Measurements from ENCODE around the gene KRT74. TPM values are rescaled to one million over a fixed set of nuclear protein-coding genes. Genes with fewer than 3 reads are reported as not detected.
"Not testable (repeated sequence)": the region's sequence is repeated elsewhere in the genome, so short reads cannot be mapped to it uniquely, and the experiment has no call there.

Gene KRT74
- total RNA-seq, 4 donors from 2014 or later, result not detected

DNA sequence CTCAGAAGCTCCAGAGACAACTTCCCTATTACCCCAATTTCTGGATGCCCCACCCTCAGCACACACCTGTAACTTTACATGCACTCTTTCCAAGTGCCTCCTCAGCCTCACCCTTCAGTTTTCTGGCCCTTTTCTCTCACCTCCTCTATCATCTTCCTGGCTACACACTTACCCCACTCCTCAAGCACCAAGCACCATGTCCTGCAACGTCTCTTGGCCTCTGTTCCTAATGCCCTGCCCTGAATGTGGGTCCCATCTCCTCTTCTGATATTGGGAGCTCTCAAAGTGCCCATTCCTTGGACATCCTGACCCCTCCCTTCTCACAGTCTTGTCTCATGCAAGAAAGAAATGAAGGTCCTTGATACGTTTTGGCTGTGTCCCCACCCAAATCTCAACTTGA lies 26.4 kb upstream of the KRT74 start:
- Histone ChIP-seq H3K9me3 (no peaks in the 10 kb centered on the region), H3K27ac (no peak overlapping the region), H3K36me3 (no peaks in the 10 kb centered on the region), H3K4me3 (no peak overlapping the region), H3K27me3 (peaks cover 51% of the 10 kb centered on the region), H3K4me1 (no peaks in the 10 kb centered on the region)
- WGBS, 2 donors (ENCODE audit: low coverage in 1 of 2), result 53 to 63% methylated on average over 1 to 2 of the region's 2 CpGs
- ATAC-seq, result no peak
- TF ChIP-seq POLR2AphosphoS5 (IDR thresholded peaks at IDR 0.05) (no peak), POLR2A (IDR thresholded peaks at IDR 0.05) (no peak), EP300 (IDR thresholded peaks at IDR 0.05) (no peak)
- TF ChIP-seq, protein P1, sequence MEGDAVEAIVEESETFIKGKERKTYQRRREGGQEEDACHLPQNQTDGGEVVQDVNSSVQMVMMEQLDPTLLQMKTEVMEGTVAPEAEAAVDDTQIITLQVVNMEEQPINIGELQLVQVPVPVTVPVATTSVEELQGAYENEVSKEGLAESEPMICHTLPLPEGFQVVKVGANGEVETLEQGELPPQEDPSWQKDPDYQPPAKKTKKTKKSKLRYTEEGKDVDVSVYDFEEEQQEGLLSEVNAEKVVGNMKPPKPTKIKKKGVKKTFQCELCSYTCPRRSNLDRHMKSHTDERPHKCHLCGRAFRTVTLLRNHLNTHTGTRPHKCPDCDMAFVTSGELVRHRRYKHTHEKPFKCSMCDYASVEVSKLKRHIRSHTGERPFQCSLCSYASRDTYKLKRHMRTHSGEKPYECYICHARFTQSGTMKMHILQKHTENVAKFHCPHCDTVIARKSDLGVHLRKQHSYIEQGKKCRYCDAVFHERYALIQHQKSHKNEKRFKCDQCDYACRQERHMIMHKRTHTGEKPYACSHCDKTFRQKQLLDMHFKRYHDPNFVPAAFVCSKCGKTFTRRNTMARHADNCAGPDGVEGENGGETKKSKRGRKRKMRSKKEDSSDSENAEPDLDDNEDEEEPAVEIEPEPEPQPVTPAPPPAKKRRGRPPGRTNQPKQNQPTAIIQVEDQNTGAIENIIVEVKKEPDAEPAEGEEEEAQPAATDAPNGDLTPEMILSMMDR (IDR thresholded peaks at IDR 0.05), result no peak

GRCh38 chr12:52598966-52599365 lies 25.3 kb upstream of the KRT74 start:
- Histone ChIP-seq H3K9me3 (peaks cover 0 to 3% (median 0%) of the 10 kb centered on the region in 3 donors), H3K4me3 (no peak overlapping the region), H3K36me3 (no peaks in the 10 kb centered on the region), H3K27me3 (peaks cover 46% of the 10 kb centered on the region), H3K27ac (no peak overlapping the region), H3K4me1 (no peaks in the 10 kb centered on the region)
- no peak for ATAC-seq
- WGBS, 2 donors (ENCODE audit: low coverage in 1 of 2), result 80 to 91% methylated on average over 1 to 3 of the region's 5 CpGs
- TF ChIP-seq POLR2A (IDR thresholded peaks at IDR 0.05), result no peak
- no peak for TF ChIP-seq POLR2AphosphoS5 (IDR thresholded peaks at IDR 0.05)
- TF ChIP-seq, protein P1 (IDR thresholded peaks at IDR 0.05), result no peak
- TF ChIP-seq EP300 (IDR thresholded peaks at IDR 0.05), result no peak

- ATAC-seq, result not testable (repeated sequence)
Measured at GRCh38 chr12:52594237-52594636, 20.6 kb upstream of the KRT74 start.

GRCh38 chr12:52591521-52591920 lies 17.9 kb upstream of the KRT74 start:
- Histone ChIP-seq H3K4me3 (no peak overlapping the region), H3K27me3 (peaks cover 17% of the 10 kb centered on the region), H3K27ac (no peak overlapping the region), H3K4me1 (no peaks in the 10 kb centered on the region), H3K9me3 (peaks cover 0 to 4% (median 0%) of the 10 kb centered on the region in 3 donors), H3K36me3 (no peaks in the 10 kb centered on the region)
- TF ChIP-seq POLR2AphosphoS5 (IDR thresholded peaks at IDR 0.05), result no peak
- no peak for TF ChIP-seq EP300 (IDR thresholded peaks at IDR 0.05)
- TF ChIP-seq POLR2A (IDR thresholded peaks at IDR 0.05), result no peak
- TF ChIP-seq, protein P1 (IDR thresholded peaks at IDR 0.05), result no peak
- WGBS, 2 donors (ENCODE audit: low coverage in 1 of 2), result 69 to 86% methylated on average over 3 to 4 of the region's 11 CpGs
- no peak for ATAC-seq

More at GRCh38 chr12:52594237-52594636, 20.6 kb upstream of the KRT74 start:
- H3K27ac ChIP-seq, H3K9me3 ChIP-seq, H3K4me3 ChIP-seq, H3K36me3 ChIP-seq, H3K4me1 ChIP-seq: not testable (repeated sequence)
- peaks cover 22% of the 10 kb centered on the region for H3K27me3 ChIP-seq
- 83 to 89% methylated on average over 2 to 3 of the region's 4 CpGs for WGBS, 2 donors (ENCODE audit: low coverage in 1 of 2)

DNA sequence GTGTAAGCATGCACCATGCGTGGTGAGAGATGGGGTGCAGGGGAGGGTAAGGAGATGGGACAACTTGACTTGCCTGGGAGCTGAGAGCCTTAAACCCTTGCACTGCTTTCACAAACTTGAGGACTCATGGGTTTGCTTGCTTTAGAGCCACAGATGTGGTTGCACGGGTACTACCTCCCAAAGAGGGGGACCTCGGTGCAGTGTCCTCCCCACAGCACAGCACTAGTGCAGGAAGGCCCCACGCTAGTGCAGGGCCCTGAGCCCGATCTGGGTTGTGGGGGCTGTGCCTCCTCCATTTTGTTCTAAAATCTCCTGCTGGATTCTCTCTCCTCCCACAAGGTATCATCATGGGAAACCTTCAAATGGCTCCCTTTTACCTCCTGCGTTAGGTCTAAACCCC lies 16.4 kb upstream of the KRT74 start:
- H3K4me3 ChIP-seq, result no peak overlapping the region
- no peak overlapping the region for H3K27ac ChIP-seq
- WGBS, 2 donors (ENCODE audit: low coverage in 1 of 2), result 92 to 100% methylated on average over 1 to 6 of the region's 6 CpGs
- H3K27me3 ChIP-seq, result peaks cover 17% of the 10 kb centered on the region
- ATAC-seq, result no peak
- H3K4me1 ChIP-seq, result no peaks in the 10 kb centered on the region
- peaks cover 0 to 4% (median 0%) of the 10 kb centered on the region in 3 donors for H3K9me3 ChIP-seq
- TF ChIP-seq, protein P1 (IDR thresholded peaks at IDR 0.05), result no peak
- TF ChIP-seq EP300 (IDR thresholded peaks at IDR 0.05), result no peak
- no peaks in the 10 kb centered on the region for H3K36me3 ChIP-seq

All from gastroesophageal sphincter (tissue), 4 donors.